KMS-11 (cell line): Measurements from ENCODE around the gene DGKB.

ENCODE experiments used
- H2AFZ ChIP-seq: fragments of 200-600 bp; sonication (generic); 2 replicates; pipeline ENCODE4 v1.6.1; 2016; ENCODE audit warnings: antibody characterized with exemption, mixed run types, low read depth
- H3K27ac ChIP-seq: fragments of 200-600 bp; sonication (generic); 2 replicates; pipeline ENCODE4 v1.6.1; 2016; ENCODE audit warnings: mild to moderate bottlenecking, mixed run types
- H3K27me3 ChIP-seq: fragments of 200-600 bp; sonication (generic); 2 replicates; pipeline ENCODE4 v1.6.1; 2017; ENCODE audit warnings: mild to moderate bottlenecking, low read depth, mixed run types, moderate library complexity; ENCODE audit not compliant: insufficient read depth
- H3K36me3 ChIP-seq: fragments of 200-600 bp; sonication (generic); 2 replicates; pipeline ENCODE4 v1.6.1; 2017; ENCODE audit warnings: mild to moderate bottlenecking, mixed run types; ENCODE audit not compliant: insufficient read depth
- H3K4me1 ChIP-seq: fragments of 200-600 bp; sonication (generic); 2 replicates; pipeline ENCODE4 v1.6.1; 2016; ENCODE audit warnings: mild to moderate bottlenecking, low read depth, mixed run types; ENCODE audit not compliant: poor library complexity, severe bottlenecking
- H3K4me2 ChIP-seq: fragments of 200-600 bp; sonication (generic); 2 replicates; pipeline ENCODE4 v1.7.0; 2016; ENCODE audit warnings: mild to moderate bottlenecking, mixed run types
- H3K4me3 ChIP-seq: fragments of 200-600 bp; sonication (generic); IDR thresholded peaks from 2 replicates; pipeline ENCODE4 v1.6.1; 2017; ENCODE audit warnings: low read depth, low read length, mixed read lengths; ENCODE audit not compliant: insufficient read depth
- H3K79me2 ChIP-seq: fragments of 200-600 bp; sonication (generic); 2 replicates; pipeline ENCODE4 v1.6.1; 2016; ENCODE audit warnings: low read depth, mixed run types; ENCODE audit not compliant: insufficient read depth
- H3K9ac ChIP-seq: fragments of 200-600 bp; sonication (generic); 2 replicates; pipeline ENCODE4 v1.6.1; 2016; ENCODE audit warnings: mild to moderate bottlenecking, mixed run types
- H4K20me1 ChIP-seq: fragments of 200-600 bp; sonication (generic); 2 replicates; pipeline ENCODE4 v1.6.1; 2016; ENCODE audit warnings: mild to moderate bottlenecking, mixed run types; ENCODE audit not compliant: insufficient read depth
- CTCF ChIP-seq: fragments of 200-600 bp; sonication (generic); conservative IDR thresholded peaks from 2 replicates; pipeline ENCODE4 v1.6.1; 2017; ENCODE audit warnings: low read depth, mild to moderate bottlenecking, antibody characterized with exemption, low read length, moderate library complexity, mixed read lengths

The DGKB gene

GRCh38 chr7:14886533-14886932 is 16.0 kb downstream of the DGKB start:
- no peak for TF ChIP-seq CTCF
- Histone ChIP-seq H3K4me1 (no peaks in the 10 kb centered on the region), H3K4me2 (no peak overlapping the region), H3K36me3 (no peaks in the 10 kb centered on the region), H4K20me1 (no peaks in the 10 kb centered on the region), H3K79me2 (no peaks in the 10 kb centered on the region), H3K27ac (no peak overlapping the region), H2AFZ (no peak overlapping the region), H3K9ac (no peak overlapping the region), H3K4me3 (no peak overlapping the region), H3K27me3 (no peaks in the 10 kb centered on the region)

- Histone ChIP-seq H4K20me1 (no peaks in the 10 kb centered on the region), H2AFZ (no peak overlapping the region), H3K36me3 (no peaks in the 10 kb centered on the region), H3K27ac (no peak overlapping the region), H3K4me2 (no peak overlapping the region), H3K9ac (no peak overlapping the region), H3K4me3 (no peak overlapping the region), H3K4me1 (no peaks in the 10 kb centered on the region), H3K79me2 (no peaks in the 10 kb centered on the region), H3K27me3 (no peaks in the 10 kb centered on the region)
- no peak for TF ChIP-seq CTCF
These were observed 26.5 kb downstream of the DGKB start for GRCh38 chr7:14875941-14876587.

- Histone ChIP-seq H2AFZ (no peak overlapping the region), H3K4me2 (no peak overlapping the region), H3K9ac (no peak overlapping the region), H3K79me2 (no peaks in the 10 kb centered on the region), H4K20me1 (no peaks in the 10 kb centered on the region), H3K27ac (no peak overlapping the region), H3K27me3 (no peaks in the 10 kb centered on the region), H3K4me1 (no peaks in the 10 kb centered on the region), H3K4me3 (no peak overlapping the region), H3K36me3 (no peaks in the 10 kb centered on the region)
- TF ChIP-seq CTCF: no peak
These were observed 30.7 kb downstream of the DGKB start for GRCh38 chr7:14871880-14872279.

- Histone ChIP-seq H3K4me3 (no peak overlapping the region), H3K4me2 (no peak overlapping the region), H4K20me1 (no peaks in the 10 kb centered on the region), H3K79me2 (no peaks in the 10 kb centered on the region), H3K27me3 (no peaks in the 10 kb centered on the region), H3K27ac (no peak overlapping the region), H3K36me3 (no peaks in the 10 kb centered on the region), H2AFZ (no peak overlapping the region), H3K9ac (no peak overlapping the region), H3K4me1 (no peaks in the 10 kb centered on the region)
- no peak for TF ChIP-seq CTCF
These were observed 32.2 kb downstream of the DGKB start for GRCh38 chr7:14870394-14870793.
